RWPE2 (cell line): ENCODE data around the gene TEDC2.

ENCODE experiments used
- ATAC-seq: fragments of 200-7000 bp; cut with Tn5 transposase; 3 replicates; pipeline ENCODE4 v1.9.1; 2021; ENCODE audit warnings: low read depth
- DNase-seq: peaks from one replicate; pipeline ENCODE4 v3.0.0-alpha.2; 2020; ENCODE audit warnings: low spot score
- H3K27ac ChIP-seq: fragments of 450-650 bp; 2 replicates; pipeline ENCODE4 v1.5.1; 2017; ENCODE audit warnings: mild to moderate bottlenecking; ENCODE audit not compliant: poor library complexity, severe bottlenecking
- H3K27me3 ChIP-seq: fragments of 250-450 bp; sonication (Bioruptor Pico); 2 replicates; pipeline ENCODE4 v1.5.1; 2021; ENCODE audit warnings: mild to moderate bottlenecking, moderate library complexity; ENCODE audit not compliant: insufficient read depth, poor library complexity, severe bottlenecking
- H3K36me3 ChIP-seq: fragments of 250-450 bp; sonication (Bioruptor Pico); 2 replicates; pipeline ENCODE4 v1.5.1; 2020; ENCODE audit warnings: low read depth, mild to moderate bottlenecking, moderate library complexity
- H3K4me1 ChIP-seq: fragments of 250-450 bp; sonication (Bioruptor Pico); 2 replicates; pipeline ENCODE4 v1.5.1; 2021; ENCODE audit warnings: mild to moderate bottlenecking, moderate library complexity; ENCODE audit not compliant: insufficient read depth, poor library complexity, severe bottlenecking
- H3K4me3 ChIP-seq: fragments of 250-450 bp; sonication (Bioruptor Pico); 2 replicates; pipeline ENCODE4 v1.5.1; 2021; ENCODE audit warnings: mild to moderate bottlenecking, moderate library complexity; ENCODE audit not compliant: severe bottlenecking
- H3K9me3 ChIP-seq: fragments of 250-450 bp; sonication (Bioruptor Pico); 2 replicates; pipeline ENCODE4 v1.5.1; 2021; ENCODE audit warnings: mild to moderate bottlenecking, moderate library complexity; ENCODE audit not compliant: severe bottlenecking
- TF ChIP-seq, protein P1 (sequence below): fragments of 450-650 bp; IDR thresholded peaks from one replicate; pipeline ENCODE4 v1.5.1; 2017; ENCODE audit warnings: mild to moderate bottlenecking, moderate library complexity; ENCODE audit not compliant: poor library complexity, severe bottlenecking

The TEDC2 gene

DNA sequence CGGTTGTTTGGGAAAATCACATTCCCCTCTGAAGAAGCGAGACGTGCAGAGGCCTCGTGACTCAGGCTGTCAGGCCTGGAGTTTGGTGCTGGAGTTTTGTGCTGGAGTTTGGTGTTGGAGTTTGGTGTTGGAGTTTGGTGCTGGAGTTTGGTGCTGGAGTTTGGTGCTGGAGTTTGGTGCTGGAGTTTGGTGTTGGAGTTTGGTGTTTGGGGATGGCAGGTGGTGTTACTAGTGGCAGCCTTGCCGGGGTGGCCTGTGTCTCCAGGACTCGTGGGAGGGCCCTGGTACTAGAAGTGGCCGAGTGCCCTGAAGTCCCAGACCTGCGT, 27.6 kb downstream of the TEDC2 start:
- TF ChIP-seq, protein P1, sequence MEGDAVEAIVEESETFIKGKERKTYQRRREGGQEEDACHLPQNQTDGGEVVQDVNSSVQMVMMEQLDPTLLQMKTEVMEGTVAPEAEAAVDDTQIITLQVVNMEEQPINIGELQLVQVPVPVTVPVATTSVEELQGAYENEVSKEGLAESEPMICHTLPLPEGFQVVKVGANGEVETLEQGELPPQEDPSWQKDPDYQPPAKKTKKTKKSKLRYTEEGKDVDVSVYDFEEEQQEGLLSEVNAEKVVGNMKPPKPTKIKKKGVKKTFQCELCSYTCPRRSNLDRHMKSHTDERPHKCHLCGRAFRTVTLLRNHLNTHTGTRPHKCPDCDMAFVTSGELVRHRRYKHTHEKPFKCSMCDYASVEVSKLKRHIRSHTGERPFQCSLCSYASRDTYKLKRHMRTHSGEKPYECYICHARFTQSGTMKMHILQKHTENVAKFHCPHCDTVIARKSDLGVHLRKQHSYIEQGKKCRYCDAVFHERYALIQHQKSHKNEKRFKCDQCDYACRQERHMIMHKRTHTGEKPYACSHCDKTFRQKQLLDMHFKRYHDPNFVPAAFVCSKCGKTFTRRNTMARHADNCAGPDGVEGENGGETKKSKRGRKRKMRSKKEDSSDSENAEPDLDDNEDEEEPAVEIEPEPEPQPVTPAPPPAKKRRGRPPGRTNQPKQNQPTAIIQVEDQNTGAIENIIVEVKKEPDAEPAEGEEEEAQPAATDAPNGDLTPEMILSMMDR, result no peak
- ATAC-seq (no peak), DNase-seq (no peak)
- H3K4me1 ChIP-seq, result no peaks in the 10 kb centered on the region
- H3K36me3 ChIP-seq, result no peaks in the 10 kb centered on the region
- H3K27me3 ChIP-seq, result no peaks in the 10 kb centered on the region
- no peaks in the 10 kb centered on the region for H3K9me3 ChIP-seq
- H3K4me3 ChIP-seq, result no peak overlapping the region
- H3K27ac ChIP-seq, result no peak overlapping the region

DNA sequence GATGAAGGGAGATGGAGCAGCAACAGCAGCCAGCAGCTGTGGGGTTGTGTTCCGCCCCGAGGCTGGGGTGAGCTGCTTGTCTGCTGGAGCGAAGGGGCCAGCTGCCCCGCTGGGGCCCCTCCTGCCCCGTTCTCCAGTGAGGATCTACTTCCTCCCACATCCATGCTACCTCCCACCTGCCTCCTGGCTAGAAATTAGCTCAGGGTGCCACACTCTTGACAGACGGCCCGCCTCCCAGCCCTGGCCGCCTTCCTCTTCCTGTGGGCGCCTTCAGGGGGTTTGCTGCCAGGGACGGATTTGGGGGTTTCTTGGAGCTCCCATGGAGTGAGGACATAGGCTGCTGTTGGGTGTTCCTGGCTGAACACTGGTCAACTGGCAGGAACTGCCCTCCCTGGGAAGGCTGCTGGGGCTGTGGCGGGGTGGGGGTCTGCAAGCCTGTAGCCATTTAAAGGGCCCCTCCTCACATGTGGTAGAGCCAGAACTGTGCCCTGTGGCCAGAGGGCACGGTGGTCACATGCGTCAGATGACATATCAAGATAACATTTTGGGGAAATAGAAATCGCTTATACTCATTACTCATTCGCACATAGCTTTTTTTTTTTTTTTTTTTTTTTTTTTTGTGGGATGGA, 28.1 kb downstream of the TEDC2 start:
- DNase-seq, result no peak
- Histone ChIP-seq H3K9me3 (no peaks in the 10 kb centered on the region), H3K27ac (no peak overlapping the region), H3K36me3 (no peaks in the 10 kb centered on the region), H3K4me3 (no peak overlapping the region), H3K4me1 (no peaks in the 10 kb centered on the region), H3K27me3 (no peaks in the 10 kb centered on the region)
- TF ChIP-seq, protein P1, result no peak
- no peak for ATAC-seq

DNA sequence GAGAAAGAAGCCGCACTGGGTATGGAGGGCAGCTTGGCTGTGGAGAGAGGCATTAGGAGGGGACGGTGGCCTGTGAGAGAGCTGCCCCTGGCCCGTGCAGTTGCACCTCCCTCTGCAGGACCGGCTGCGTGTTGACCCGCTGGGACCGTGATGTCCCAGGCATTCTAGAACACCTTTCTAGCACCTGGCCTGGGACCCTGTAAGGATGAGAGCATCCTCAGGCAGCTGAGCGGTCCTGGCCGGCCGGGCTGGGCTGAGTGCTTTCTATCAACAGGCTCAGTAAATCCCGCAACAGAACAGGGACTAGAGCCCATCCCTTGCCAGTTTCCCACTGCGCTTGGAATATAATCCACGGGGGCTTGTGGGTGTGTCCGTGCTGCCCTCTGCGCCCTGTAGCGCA, 29.7 kb downstream of the TEDC2 start:
- Histone ChIP-seq H3K4me3 (no peak overlapping the region), H3K4me1 (no peaks in the 10 kb centered on the region), H3K27me3 (no peaks in the 10 kb centered on the region), H3K27ac (no peak overlapping the region), H3K36me3 (no peaks in the 10 kb centered on the region), H3K9me3 (no peaks in the 10 kb centered on the region)
- TF ChIP-seq, protein P1, result no peak
- ATAC-seq, result no peak
- DNase-seq, result no peak

DNA sequence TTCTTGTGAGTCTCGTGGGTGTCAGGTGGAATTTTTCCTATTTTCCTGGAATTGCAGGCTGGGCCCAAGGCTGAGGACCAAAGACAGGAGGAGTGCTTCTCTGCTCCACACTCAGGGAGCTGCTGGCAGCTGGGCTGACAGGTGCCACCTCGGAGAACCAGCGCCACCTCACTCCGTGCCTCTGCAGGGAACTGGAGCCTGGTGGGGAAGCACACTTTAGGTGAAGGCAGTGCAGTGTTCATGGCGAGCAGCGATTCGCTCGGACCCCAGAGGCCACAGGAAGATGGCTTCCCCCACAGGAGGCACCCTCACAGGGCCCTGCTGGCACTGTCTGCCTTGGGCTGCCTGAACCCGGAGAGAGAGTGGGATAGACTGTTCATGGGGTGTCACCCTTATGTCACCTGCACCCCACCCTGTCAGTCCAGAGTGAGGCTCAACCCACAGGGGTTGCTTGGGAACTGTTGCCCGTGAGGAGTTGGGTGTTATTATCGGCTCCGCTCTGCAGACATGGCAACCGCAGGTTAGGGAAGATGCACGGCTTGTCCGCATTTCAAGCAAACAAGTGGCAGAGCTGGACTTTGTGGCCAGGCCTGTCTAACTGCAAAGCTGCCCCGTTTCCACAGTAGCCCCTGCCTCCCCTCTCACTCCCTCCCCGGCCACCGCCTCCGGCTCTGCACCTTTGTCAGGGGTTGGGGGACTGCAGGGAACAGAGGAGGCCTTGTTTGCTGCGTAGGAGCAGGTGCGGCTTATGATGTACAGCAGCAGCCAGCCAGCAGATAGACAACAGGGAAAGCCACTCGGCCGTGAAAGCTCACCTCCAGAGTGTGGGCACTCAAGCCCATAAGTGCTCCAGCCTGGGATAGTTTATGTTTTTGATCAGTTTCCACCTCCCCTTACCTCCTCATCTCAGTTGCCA, 30.5 kb downstream of the TEDC2 start:
- TF ChIP-seq, protein P1, result no peak
- no peaks in the 10 kb centered on the region for H3K36me3 ChIP-seq
- no peaks in the 10 kb centered on the region for H3K4me1 ChIP-seq
- H3K27me3 ChIP-seq, result no peaks in the 10 kb centered on the region
- H3K27ac ChIP-seq, result no peak overlapping the region
- H3K4me3 ChIP-seq, result no peak overlapping the region
- DNase-seq (no peak), ATAC-seq (no peak; the same call in 2 of the 3 replicates)
- no peaks in the 10 kb centered on the region for H3K9me3 ChIP-seq

DNA sequence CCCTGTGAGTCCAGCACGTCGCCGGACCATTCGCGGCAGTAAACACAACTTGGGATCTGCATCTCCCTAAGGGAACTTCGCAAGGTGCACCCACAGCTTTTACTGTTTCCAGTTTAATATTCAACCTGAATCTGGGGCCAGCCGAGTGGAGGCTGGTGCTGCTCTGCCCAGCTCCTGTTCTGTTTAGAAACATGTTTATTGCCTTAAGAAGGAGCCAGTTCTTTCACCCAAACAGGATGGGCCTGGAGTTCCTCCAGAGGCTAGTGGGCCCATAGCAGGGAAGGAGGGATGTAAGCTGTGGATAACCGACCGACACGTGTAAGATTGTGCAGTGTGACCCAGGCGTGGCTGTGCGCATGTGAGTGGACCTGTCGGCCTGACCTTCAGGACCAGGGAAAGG, 32.4 kb downstream of the TEDC2 start:
- DNase-seq (no peak), ATAC-seq (no peak)
- Histone ChIP-seq H3K27me3 (no peaks in the 10 kb centered on the region), H3K4me3 (no peak overlapping the region), H3K27ac (no peak overlapping the region), H3K36me3 (0 out of 2 replicates have a peak, but pooled peaks cover 5% of the 10 kb centered on the region), H3K4me1 (no peaks in the 10 kb centered on the region), H3K9me3 (no peaks in the 10 kb centered on the region)
- TF ChIP-seq, protein P1, result no peak
